Astrocyte of the cerebellum (primary cell): ENCODE measurements around the gene FNDC10.
A peak's percentile ranks its signal among the peaks of the same experiment; 100 is the strongest.

Source experiments
- DNase-seq: peaks from one replicate; pipeline ENCODE4 v3.0.0-alpha.2; 2011; ENCODE audit warnings: low read depth
- H3K4me3 ChIP-seq: 2 replicates; pipeline ENCODE4 v1.5.1; 2011; ENCODE audit warnings: mild to moderate bottlenecking, low read depth, low read length, moderate library complexity
- in situ Hi-C: cut with HindIII; loops from 2 replicates; pipeline ENCODE4 v1.10.0; 2017; ENCODE audit warnings: low sequenced_read_pairs
- TF ChIP-seq, protein P1 (sequence below): IDR thresholded peaks from 2 replicates; pipeline ENCODE4 v1.5.1; 2012; ENCODE audit warnings: low read length, low read depth, moderate library complexity, mild to moderate bottlenecking; ENCODE audit errors: missing control alignments

The FNDC10 gene

GRCh38 chr1:1631782-1632420 is 32.0 kb upstream of the FNDC10 start, which contains the start of gene MMP23B:
TSS of gene MMP23B (plus strand) at chr1:1632173. CDS start at chr1:1632219, 46 bp downstream.
- in situ Hi-C loops, result no loop called here
- DNase-seq, result no peak
- H3K4me3 ChIP-seq, result no peak within 1 kb of the TSS
- TF ChIP-seq, protein P1, sequence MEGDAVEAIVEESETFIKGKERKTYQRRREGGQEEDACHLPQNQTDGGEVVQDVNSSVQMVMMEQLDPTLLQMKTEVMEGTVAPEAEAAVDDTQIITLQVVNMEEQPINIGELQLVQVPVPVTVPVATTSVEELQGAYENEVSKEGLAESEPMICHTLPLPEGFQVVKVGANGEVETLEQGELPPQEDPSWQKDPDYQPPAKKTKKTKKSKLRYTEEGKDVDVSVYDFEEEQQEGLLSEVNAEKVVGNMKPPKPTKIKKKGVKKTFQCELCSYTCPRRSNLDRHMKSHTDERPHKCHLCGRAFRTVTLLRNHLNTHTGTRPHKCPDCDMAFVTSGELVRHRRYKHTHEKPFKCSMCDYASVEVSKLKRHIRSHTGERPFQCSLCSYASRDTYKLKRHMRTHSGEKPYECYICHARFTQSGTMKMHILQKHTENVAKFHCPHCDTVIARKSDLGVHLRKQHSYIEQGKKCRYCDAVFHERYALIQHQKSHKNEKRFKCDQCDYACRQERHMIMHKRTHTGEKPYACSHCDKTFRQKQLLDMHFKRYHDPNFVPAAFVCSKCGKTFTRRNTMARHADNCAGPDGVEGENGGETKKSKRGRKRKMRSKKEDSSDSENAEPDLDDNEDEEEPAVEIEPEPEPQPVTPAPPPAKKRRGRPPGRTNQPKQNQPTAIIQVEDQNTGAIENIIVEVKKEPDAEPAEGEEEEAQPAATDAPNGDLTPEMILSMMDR, result no peak

- H3K4me3 ChIP-seq, result no peak overlapping the region
- in situ Hi-C loops, result no loop called here
- TF ChIP-seq, protein P1, result no peak
- DNase-seq, result no peak
Measured at GRCh38 chr1:1630965-1631781, 31.2 kb upstream of the FNDC10 start.

DNA sequence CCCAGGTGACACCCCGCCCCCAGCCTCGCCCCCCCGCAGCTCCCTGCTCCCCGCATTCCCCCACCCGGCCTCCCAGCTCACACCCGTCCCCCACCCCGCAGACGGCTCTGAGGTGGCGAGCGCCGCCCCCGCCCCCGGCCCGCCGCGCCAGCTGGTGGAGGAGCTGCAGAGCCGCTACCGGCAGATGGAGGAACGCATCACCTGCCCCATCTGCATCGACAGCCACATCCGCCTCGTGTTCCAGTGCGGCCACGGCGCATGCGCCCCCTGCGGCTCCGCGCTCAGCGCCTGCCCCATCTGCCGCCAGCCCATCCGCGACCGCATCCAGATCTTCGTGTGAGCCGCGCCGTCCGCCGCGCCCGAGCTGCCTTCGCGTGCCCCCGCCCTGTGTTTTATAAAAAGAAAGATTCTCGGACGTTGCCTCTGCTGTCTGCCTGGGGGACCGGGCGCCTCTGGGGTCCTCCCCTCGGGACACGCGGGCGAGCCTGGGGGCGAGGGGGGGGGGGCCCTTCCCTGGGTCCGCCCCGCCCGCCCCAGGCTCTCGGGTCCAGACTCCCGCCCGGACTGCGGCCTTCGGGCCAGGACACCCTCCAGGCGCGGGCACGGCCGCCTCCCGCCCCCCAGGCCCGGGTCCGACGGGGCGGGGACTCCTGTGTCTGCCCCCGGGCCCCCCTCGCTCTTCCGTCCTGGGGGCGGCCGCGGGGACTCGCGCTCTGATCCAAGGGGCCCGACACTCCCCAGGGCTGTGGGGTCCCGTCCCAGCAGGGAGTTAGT is 30.4 kb upstream of the FNDC10 start:
- no peak overlapping the region for H3K4me3 ChIP-seq
- in situ Hi-C loops, result no loop called here
- peak; percentile 16 for DNase-seq
- TF ChIP-seq, protein P1, result no peak

DNA sequence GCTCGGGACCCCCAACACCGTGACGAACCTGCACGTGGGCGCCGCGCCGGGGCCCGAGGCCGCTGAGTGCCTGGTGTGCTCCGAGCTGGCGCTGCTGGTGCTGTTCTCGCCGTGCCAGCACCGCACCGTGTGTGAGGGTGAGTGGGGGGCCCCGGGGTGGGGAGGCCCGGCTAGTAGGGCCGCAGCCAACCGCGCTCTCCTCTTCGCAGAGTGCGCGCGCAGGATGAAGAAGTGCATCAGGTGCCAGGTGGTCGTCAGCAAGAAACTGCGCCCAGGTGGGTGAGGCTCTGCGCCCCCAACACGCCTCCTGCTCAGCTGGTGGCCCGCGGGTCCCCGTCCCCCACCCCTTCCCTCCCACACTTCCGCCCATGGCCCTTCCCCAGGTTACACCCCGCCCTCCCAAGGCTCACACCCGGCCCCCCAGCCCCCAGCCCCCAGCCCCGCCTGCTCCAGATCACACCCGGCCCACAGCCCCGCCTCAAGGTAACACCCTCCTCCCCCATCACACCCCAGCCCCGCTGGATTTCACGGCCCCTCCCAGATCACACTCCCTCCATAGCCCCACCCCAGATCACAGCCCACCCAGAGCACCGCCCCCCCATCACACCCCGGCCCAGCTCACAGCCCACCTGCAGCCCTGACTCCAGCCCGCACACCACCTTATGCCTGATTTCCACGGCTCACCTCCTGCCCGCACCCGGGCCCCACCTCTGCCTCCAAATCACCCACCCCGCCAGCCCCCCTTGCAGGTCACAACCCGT is 29.7 kb upstream of the FNDC10 start:
- no peak for DNase-seq
- H3K4me3 ChIP-seq, result no peak overlapping the region
- in situ Hi-C loops, result no loop called here
- TF ChIP-seq, protein P1, result no peak

GRCh38 chr1:1628754-1629429 is 29.0 kb upstream of the FNDC10 start:
- TF ChIP-seq, protein P1, result no peak
- H3K4me3 ChIP-seq, result no peak overlapping the region
- in situ Hi-C loops, result no loop called here
- no peak for DNase-seq
